Effector memory CD4-positive, alpha-beta T cell (primary cell): Measurements from ENCODE around the gene PLGLB2.
"Not testable (repeated sequence)": the region's sequence is repeated elsewhere in the genome, so short reads cannot be mapped to it uniquely, and the experiment has no call there.

ENCODE experiments used
- DNase-seq, 3 donors: peaks; one replicate each; pipeline ENCODE4 v3.0.0-alpha.2; 2020
- H3K27ac ChIP-seq: 2 replicates; pipeline ENCODE4 v1.7.0; 2013; ENCODE audit warnings: mild to moderate bottlenecking, low read length, moderate library complexity; ENCODE audit not compliant: insufficient read depth, poor library complexity, severe bottlenecking
- H3K27me3 ChIP-seq: replicated peaks from 2 replicates; pipeline ENCODE4 v1.7.0; 2013; ENCODE audit warnings: mild to moderate bottlenecking, low read length; ENCODE audit not compliant: insufficient read depth, control insufficient read depth, poor library complexity, severe bottlenecking
- H3K36me3 ChIP-seq: 2 replicates; pipeline ENCODE4 v1.7.0; 2013; ENCODE audit warnings: mild to moderate bottlenecking, low read length, moderate library complexity; ENCODE audit not compliant: control insufficient read depth, insufficient read depth
- H3K4me1 ChIP-seq: 2 replicates; pipeline ENCODE4 v1.7.0; 2013; ENCODE audit warnings: low read length, mild to moderate bottlenecking; ENCODE audit not compliant: control insufficient read depth, insufficient read depth, poor library complexity, severe bottlenecking
- H3K4me3 ChIP-seq: 2 replicates; pipeline ENCODE4 v1.7.0; 2013; ENCODE audit warnings: low read length, low read depth, mild to moderate bottlenecking; ENCODE audit not compliant: insufficient read depth, poor library complexity, severe bottlenecking
- H3K9me3 ChIP-seq: 2 replicates; pipeline ENCODE4 v1.7.0; 2013; ENCODE audit warnings: mild to moderate bottlenecking, low read length, moderate library complexity; ENCODE audit not compliant: control insufficient read depth
- total RNA-seq, 3 donors: gene quantifications; one replicate each; lab custom pipeline; 2026; lab: John Stamatoyannopoulos, UW

PLGLB2 gene
- total RNA-seq, result 0 to 0.17 (median 0.09) reads per million in 3 donors

- H3K4me3 ChIP-seq, DNase-seq, H3K27ac ChIP-seq, H3K9me3 ChIP-seq, H3K4me1 ChIP-seq, H3K36me3 ChIP-seq, H3K27me3 ChIP-seq: not testable (repeated sequence)
Measured at GRCh38 chr2:87747791-87748190, at the start of gene PLGLB2. PLGLB2 (plus strand) TSS chr2:87748087; CDS start chr2:87748154, 67 bp downstream.

GRCh38 chr2:87704572-87705323 lies 43.1 kb upstream of the PLGLB2 start:
- not testable (repeated sequence) for H3K36me3 ChIP-seq, H3K27ac ChIP-seq, DNase-seq, H3K4me1 ChIP-seq, H3K4me3 ChIP-seq, H3K27me3 ChIP-seq, H3K9me3 ChIP-seq

- not testable (repeated sequence) for H3K27ac ChIP-seq, H3K36me3 ChIP-seq, H3K9me3 ChIP-seq, H3K27me3 ChIP-seq, H3K4me3 ChIP-seq, DNase-seq, H3K4me1 ChIP-seq
Measured at GRCh38 chr2:87708368-87708767, 39.5 kb upstream of the PLGLB2 start.

GRCh38 chr2:87727940-87728599 lies 19.8 kb upstream of the PLGLB2 start:
- H3K27me3 ChIP-seq, H3K4me1 ChIP-seq, H3K27ac ChIP-seq, DNase-seq, H3K36me3 ChIP-seq, H3K9me3 ChIP-seq, H3K4me3 ChIP-seq: not testable (repeated sequence)

GRCh38 chr2:87740928-87741327 lies 7.0 kb upstream of the PLGLB2 start:
- not testable (repeated sequence) for H3K27ac ChIP-seq, H3K36me3 ChIP-seq, H3K4me3 ChIP-seq, DNase-seq, H3K9me3 ChIP-seq, H3K4me1 ChIP-seq, H3K27me3 ChIP-seq

GRCh38 chr2:87742393-87743108 lies 5.3 kb upstream of the PLGLB2 start:
- not testable (repeated sequence) for H3K36me3 ChIP-seq, H3K4me3 ChIP-seq, H3K4me1 ChIP-seq, DNase-seq, H3K27ac ChIP-seq, H3K9me3 ChIP-seq, H3K27me3 ChIP-seq

GRCh38 chr2:87743638-87744037 lies 4.2 kb upstream of the PLGLB2 start:
- H3K4me1 ChIP-seq, H3K27me3 ChIP-seq, H3K36me3 ChIP-seq, H3K27ac ChIP-seq, H3K9me3 ChIP-seq, H3K4me3 ChIP-seq, DNase-seq: not testable (repeated sequence)

GRCh38 chr2:87745353-87745951 lies 2.4 kb upstream of the PLGLB2 start:
- not testable (repeated sequence) for H3K9me3 ChIP-seq, H3K27ac ChIP-seq, DNase-seq, H3K27me3 ChIP-seq, H3K36me3 ChIP-seq, H3K4me1 ChIP-seq, H3K4me3 ChIP-seq

- not testable (repeated sequence) for H3K4me1 ChIP-seq, H3K9me3 ChIP-seq, H3K4me3 ChIP-seq, DNase-seq, H3K27me3 ChIP-seq, H3K36me3 ChIP-seq, H3K27ac ChIP-seq
Measured at GRCh38 chr2:87748524-87748923, 637 bp downstream of the PLGLB2 start.

- not testable (repeated sequence) for H3K27ac ChIP-seq, DNase-seq, H3K9me3 ChIP-seq, H3K27me3 ChIP-seq, H3K4me3 ChIP-seq, H3K4me1 ChIP-seq, H3K36me3 ChIP-seq
Measured at GRCh38 chr2:87750560-87750959, 2.7 kb downstream of the PLGLB2 start.
